ENCODE data around the gene DAZAP2.
A peak's percentile ranks its signal among the peaks of the same experiment; 100 is the strongest.

DAZAP2 gene

DNA sequence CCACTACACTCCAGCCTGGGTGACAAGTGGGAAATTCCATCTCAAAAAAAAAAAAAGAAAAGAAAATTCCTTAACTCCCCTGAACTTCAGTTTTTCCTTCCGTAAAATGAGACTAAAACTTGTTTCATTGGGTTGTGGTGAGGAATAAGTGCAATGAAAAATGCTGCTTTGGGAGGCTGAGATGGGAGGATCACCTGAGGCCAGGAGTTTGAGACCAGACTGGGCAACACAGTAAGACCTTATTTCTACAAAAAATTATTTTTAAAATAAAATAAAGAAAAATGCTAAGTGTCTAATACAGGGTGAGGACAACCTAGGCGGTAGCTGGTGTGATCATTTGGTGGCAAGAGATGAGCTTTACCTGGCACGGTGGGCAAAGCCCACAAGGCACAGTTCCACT is 24.7 kb downstream of the DAZAP2 start:
- TF ChIP-seq, protein P1, sequence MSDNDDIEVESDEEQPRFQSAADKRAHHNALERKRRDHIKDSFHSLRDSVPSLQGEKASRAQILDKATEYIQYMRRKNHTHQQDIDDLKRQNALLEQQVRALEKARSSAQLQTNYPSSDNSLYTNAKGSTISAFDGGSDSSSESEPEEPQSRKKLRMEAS (IDR thresholded peaks at IDR 0.05; ENCODE audit: low read depth, low read length), result no peak
- TF ChIP-seq, protein P2, sequence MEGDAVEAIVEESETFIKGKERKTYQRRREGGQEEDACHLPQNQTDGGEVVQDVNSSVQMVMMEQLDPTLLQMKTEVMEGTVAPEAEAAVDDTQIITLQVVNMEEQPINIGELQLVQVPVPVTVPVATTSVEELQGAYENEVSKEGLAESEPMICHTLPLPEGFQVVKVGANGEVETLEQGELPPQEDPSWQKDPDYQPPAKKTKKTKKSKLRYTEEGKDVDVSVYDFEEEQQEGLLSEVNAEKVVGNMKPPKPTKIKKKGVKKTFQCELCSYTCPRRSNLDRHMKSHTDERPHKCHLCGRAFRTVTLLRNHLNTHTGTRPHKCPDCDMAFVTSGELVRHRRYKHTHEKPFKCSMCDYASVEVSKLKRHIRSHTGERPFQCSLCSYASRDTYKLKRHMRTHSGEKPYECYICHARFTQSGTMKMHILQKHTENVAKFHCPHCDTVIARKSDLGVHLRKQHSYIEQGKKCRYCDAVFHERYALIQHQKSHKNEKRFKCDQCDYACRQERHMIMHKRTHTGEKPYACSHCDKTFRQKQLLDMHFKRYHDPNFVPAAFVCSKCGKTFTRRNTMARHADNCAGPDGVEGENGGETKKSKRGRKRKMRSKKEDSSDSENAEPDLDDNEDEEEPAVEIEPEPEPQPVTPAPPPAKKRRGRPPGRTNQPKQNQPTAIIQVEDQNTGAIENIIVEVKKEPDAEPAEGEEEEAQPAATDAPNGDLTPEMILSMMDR (IDR thresholded peaks at IDR 0.05; ENCODE audit: low read depth, low read length), result no peak
- TF ChIP-seq POLR2A (IDR thresholded peaks at IDR 0.05; ENCODE audit: extremely low read depth, insufficient read length), result no peak
- TF ChIP-seq MYC (IDR thresholded peaks at IDR 0.05; ENCODE audit: low read depth, low read length), result no peak
- H3K4me3 ChIP-seq (ENCODE audit: low read depth, low read length), result no peak overlapping the region
- DNase-seq (ENCODE audit: low read depth), result no peak

DNA sequence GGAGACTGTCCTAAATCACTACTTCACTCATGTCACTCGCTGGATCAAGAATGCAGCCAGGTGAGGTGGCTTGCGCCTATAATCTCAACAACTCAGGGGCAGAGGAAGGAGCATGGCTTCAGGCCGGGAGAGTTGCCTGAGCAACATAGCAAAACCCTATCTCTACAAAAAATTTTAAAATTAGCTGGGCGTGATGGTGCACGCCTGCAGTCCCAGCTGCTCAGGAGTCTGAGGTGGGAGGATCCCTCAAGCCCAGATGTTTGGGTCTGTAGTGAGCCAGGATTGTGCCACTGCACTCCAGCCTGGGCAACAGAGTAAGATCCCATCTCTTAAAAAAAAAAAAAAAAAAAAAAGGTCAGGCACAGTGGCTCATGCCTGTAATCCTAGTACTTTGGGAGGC is 25.7 kb downstream of the DAZAP2 start:
- TF ChIP-seq POLR2A (IDR thresholded peaks at IDR 0.05; ENCODE audit: extremely low read depth, insufficient read length), result no peak
- TF ChIP-seq, protein P2 (IDR thresholded peaks at IDR 0.05; ENCODE audit: low read depth, low read length), result no peak
- TF ChIP-seq, protein P1 (IDR thresholded peaks at IDR 0.05; ENCODE audit: low read depth, low read length), result no peak
- no peak for TF ChIP-seq MYC (IDR thresholded peaks at IDR 0.05; ENCODE audit: low read depth, low read length)
- no peak for DNase-seq (ENCODE audit: low read depth)
- H3K4me3 ChIP-seq (ENCODE audit: low read depth, low read length), result no peak overlapping the region

DNA sequence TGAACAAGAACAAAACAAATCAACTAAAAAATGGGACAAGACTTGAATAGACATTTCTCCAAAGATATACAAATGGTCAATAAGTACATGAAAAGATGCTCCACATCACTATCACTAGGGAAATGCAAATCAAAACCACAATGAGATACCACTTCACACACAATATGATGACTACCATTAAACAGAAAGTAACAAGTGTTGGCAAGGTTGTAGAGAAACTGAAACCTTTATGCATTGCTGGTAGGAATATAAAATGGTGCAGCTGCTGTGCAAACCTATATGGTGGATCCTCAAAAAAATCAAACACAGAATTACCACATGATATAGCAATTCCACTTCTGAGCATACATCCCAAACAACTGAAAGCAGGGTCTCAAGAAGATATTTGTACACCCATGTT is 26.4 kb downstream of the DAZAP2 start:
- TF ChIP-seq MYC (IDR thresholded peaks at IDR 0.05; ENCODE audit: low read depth, low read length) (no peak), POLR2A (IDR thresholded peaks at IDR 0.05; ENCODE audit: extremely low read depth, insufficient read length) (no peak)
- TF ChIP-seq, protein P2 (IDR thresholded peaks at IDR 0.05; ENCODE audit: low read depth, low read length), result no peak
- TF ChIP-seq, protein P1 (IDR thresholded peaks at IDR 0.05; ENCODE audit: low read depth, low read length), result no peak
- no peak overlapping the region for H3K4me3 ChIP-seq (ENCODE audit: low read depth, low read length)
- DNase-seq (ENCODE audit: low read depth), result no peak

DNA sequence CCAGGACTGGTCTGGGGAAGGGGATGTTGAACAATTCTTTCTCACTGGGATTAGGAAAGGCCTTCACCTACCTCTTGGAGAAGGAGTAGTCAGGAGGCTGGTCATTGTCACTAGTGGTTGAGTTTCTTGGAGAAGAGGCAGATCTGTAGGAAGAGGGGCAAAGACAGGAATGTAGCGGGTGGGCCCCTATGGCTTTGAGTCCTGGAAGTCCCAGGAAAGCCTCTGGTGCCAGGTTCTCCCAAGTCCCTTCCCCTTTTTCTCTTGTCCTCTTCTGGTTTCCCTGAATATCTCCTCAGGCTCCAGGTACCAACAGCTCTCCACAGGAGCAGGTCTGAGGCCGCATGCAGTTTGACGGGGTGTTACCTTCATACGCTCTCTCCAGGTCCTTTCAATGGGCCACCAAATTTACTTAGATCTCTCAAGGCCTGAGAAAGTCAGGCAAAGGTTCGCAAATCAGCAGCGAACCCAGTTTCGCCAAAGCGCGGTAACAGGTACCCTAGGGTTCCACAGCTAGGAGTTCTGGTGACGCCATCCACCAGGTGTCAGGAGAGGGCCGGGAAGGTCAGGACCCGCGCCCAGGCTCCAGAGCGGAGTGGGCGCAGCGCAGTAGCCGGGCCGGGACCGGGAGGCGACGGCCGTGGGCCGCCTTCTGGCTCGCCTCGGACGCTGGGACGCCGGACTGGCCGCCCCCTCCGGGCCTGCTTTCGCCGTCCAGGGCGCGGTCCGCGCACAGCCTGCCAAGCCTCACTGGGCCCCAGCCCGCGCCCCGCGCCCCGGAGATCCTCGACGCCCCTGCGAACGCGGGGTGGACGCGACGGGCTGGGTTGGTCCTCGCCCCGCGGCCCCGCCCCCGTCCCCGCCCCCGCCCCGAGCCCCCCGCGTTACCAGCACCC is 30.8 kb downstream of the DAZAP2 start:
- TF ChIP-seq, protein P2 (IDR thresholded peaks at IDR 0.05; ENCODE audit: low read depth, low read length), result peak; percentile 7
- no peak for TF ChIP-seq POLR2A (IDR thresholded peaks at IDR 0.05; ENCODE audit: extremely low read depth, insufficient read length)
- H3K4me3 ChIP-seq (ENCODE audit: low read depth, low read length), result no peak overlapping the region
- DNase-seq (ENCODE audit: low read depth), result peak; percentile 37

DNA sequence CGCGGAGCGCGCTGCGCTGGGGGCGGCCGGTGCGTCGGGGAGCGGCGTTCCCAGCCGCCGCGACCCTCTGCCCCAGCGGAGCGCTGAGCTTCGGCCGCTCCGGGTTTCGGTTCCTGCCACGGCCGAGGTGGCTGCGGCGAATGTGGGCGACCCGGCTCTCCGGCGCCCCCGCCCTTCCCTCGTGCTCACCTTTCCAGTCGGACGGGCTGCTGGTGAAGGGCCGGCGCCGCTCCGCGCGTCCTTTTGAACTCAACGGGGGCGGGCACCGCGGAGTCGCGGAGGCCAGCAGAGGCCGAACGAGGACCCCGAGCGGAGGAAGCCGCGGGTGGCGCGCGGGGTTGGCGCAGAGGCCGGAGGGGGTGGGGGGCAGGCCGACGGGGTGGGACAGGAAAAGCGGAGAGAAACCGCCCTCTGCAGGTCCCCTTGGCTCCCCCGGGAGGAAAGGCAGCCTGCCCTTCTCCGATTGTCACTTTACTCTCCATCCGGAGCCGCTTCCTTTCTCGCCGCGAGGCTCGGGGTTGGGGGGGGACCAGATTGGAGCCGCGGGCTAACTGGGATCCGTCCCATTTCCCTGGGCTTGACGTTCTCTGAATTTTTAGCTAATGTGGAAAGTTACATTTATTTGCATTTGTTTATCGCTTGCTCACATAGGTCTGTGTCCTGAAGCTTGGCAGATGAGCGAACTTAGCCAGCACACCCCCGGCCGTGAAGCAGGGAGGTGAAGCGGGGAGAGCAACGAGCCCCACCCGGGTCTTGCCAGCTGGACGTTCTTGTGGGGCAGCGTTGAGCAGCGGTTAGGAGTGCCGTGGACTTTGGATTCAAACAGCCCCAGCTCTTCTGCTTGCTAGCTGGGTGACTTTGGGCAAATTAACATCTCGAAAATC is 31.7 kb downstream of the DAZAP2 start, which contains the start of gene SMAGP:
TSS of gene SMAGP (minus strand) at position 349 of the 884 bp plus-strand sequence. CDS start 1,137 bp downstream, outside the sequence.
- DNase-seq (ENCODE audit: low read depth), result peak; percentile 73
- TF ChIP-seq MYC (IDR thresholded peaks at IDR 0.05; ENCODE audit: low read depth, low read length) (no peak), POLR2A (IDR thresholded peaks at IDR 0.05; ENCODE audit: extremely low read depth, insufficient read length) (no peak)
- TF ChIP-seq, protein P2 (IDR thresholded peaks at IDR 0.05; ENCODE audit: low read depth, low read length), result no peak
- TF ChIP-seq, protein P1 (IDR thresholded peaks at IDR 0.05; ENCODE audit: low read depth, low read length), result no peak
- peak within 1 kb of the TSS; percentile 65 for H3K4me3 ChIP-seq (ENCODE audit: low read depth, low read length)
